Loucy (cell line): ENCODE results near the gene DSG2.

Source experiments
- H2AFZ ChIP-seq: fragments of 200-600 bp; sonication (generic); 2 replicates; pipeline ENCODE4 v1.6.0; 2016; ENCODE audit warnings: antibody characterized with exemption, mild to moderate bottlenecking, low read length, moderate library complexity
- H3F3A ChIP-seq: fragments of 200-600 bp; 2 replicates; pipeline ENCODE4 v1.6.0; 2016; ENCODE audit warnings: antibody characterized with exemption, low read depth, mild to moderate bottlenecking
- H3K27me3 ChIP-seq: fragments of 200-600 bp; sonication (generic); 2 replicates; pipeline ENCODE4 v1.6.1; 2014; ENCODE audit warnings: low read length, mild to moderate bottlenecking; ENCODE audit not compliant: insufficient read depth, poor library complexity, severe bottlenecking
- H3K36me3 ChIP-seq: fragments of 200-600 bp; sonication (generic); 2 replicates; pipeline ENCODE4 v1.6.1; 2016; ENCODE audit warnings: low read length; ENCODE audit not compliant: insufficient read depth
- H3K4me1 ChIP-seq: fragments of 200-600 bp; sonication (generic); 2 replicates; pipeline ENCODE4 v1.5.1; 2014; ENCODE audit warnings: low read length, mild to moderate bottlenecking; ENCODE audit not compliant: insufficient read depth, poor library complexity, severe bottlenecking
- H3K4me2 ChIP-seq: fragments of 200-600 bp; sonication (generic); 2 replicates; pipeline ENCODE4 v1.6.0; 2014; ENCODE audit warnings: antibody characterized with exemption, low read length, low read depth, mild to moderate bottlenecking; ENCODE audit not compliant: poor library complexity, severe bottlenecking
- H3K4me3 ChIP-seq: fragments of 200-600 bp; sonication (generic); 2 replicates; pipeline ENCODE4 v1.5.1; 2014; ENCODE audit warnings: low read length, mild to moderate bottlenecking, mixed read lengths; ENCODE audit not compliant: poor library complexity, severe bottlenecking
- H3K79me2 ChIP-seq: fragments of 200-600 bp; sonication (generic); 2 replicates; pipeline ENCODE4 v1.6.1; 2014; ENCODE audit warnings: low read length; ENCODE audit not compliant: insufficient read depth
- H3K9ac ChIP-seq: fragments of 200-600 bp; sonication (generic); 2 replicates; pipeline ENCODE4 v1.6.0; 2014; ENCODE audit warnings: mild to moderate bottlenecking, low read depth, low read length, moderate library complexity; ENCODE audit not compliant: poor library complexity, severe bottlenecking
- H3K9me2 ChIP-seq: fragments of 200-600 bp; sonication (generic); replicated peaks from 2 replicates; pipeline ENCODE4 v1.6.1; 2016; ENCODE audit warnings: low read depth, low read length, mixed read lengths
- H3K9me3 ChIP-seq: fragments of 200-600 bp; sonication (generic); 2 replicates; pipeline ENCODE4 v1.6.1; 2014; ENCODE audit warnings: mild to moderate bottlenecking, antibody characterized with exemption, low read length, low read depth; ENCODE audit not compliant: insufficient read depth
- H4K20me1 ChIP-seq: fragments of 200-600 bp; sonication (generic); 2 replicates; pipeline ENCODE4 v1.6.0; 2014; ENCODE audit warnings: antibody characterized with exemption, low read length, mild to moderate bottlenecking; ENCODE audit not compliant: insufficient read depth, poor library complexity, severe bottlenecking
- EZH2phosphoT487 ChIP-seq: fragments of 200-600 bp; IDR thresholded peaks from 2 replicates; pipeline ENCODE4 v1.6.1; 2018; ENCODE audit warnings: antibody characterized with exemption, mild to moderate bottlenecking, moderate library complexity, borderline replicate concordance
- TF ChIP-seq, protein P1 (sequence below): fragments of 200-600 bp; sonication (generic); conservative IDR thresholded peaks from 2 replicates; pipeline ENCODE4 v1.5.1; 2014; ENCODE audit warnings: mild to moderate bottlenecking, antibody characterized with exemption, low read length

Gene DSG2

DNA sequence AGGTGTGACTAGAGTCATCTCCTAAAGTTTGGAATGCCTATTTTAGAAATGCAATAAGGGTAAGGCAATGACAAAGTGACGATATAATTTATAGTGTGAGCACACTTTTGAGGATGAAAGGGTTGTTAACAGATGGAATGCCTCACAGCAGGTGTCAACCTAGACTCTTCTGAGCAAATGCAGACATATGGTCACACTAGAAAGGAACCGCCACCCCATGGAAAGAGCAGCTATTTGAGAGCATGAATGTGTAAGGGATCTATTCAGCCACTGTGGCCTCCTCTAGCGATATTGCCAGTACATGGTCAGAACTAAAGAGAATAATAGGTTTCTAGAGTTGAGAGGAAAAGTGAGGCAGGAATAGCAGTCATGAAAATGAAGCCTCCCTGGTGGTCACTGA is 18.5 kb downstream of the DSG2 start:
- H3K9me2 ChIP-seq, result no peaks in the 10 kb centered on the region
- no peak overlapping the region for H3K4me2 ChIP-seq
- H4K20me1 ChIP-seq, result no peaks in the 10 kb centered on the region
- no peaks in the 10 kb centered on the region for H3K79me2 ChIP-seq
- no peaks in the 10 kb centered on the region for H3K36me3 ChIP-seq
- no peak overlapping the region for H3K4me3 ChIP-seq
- H3K9ac ChIP-seq, result no peak overlapping the region
- H2AFZ ChIP-seq, result no peak overlapping the region
- no peaks in the 10 kb centered on the region for H3K9me3 ChIP-seq
- H3F3A ChIP-seq, result no peaks in the 10 kb centered on the region
- no peaks in the 10 kb centered on the region for H3K4me1 ChIP-seq
- TF ChIP-seq, protein P1, sequence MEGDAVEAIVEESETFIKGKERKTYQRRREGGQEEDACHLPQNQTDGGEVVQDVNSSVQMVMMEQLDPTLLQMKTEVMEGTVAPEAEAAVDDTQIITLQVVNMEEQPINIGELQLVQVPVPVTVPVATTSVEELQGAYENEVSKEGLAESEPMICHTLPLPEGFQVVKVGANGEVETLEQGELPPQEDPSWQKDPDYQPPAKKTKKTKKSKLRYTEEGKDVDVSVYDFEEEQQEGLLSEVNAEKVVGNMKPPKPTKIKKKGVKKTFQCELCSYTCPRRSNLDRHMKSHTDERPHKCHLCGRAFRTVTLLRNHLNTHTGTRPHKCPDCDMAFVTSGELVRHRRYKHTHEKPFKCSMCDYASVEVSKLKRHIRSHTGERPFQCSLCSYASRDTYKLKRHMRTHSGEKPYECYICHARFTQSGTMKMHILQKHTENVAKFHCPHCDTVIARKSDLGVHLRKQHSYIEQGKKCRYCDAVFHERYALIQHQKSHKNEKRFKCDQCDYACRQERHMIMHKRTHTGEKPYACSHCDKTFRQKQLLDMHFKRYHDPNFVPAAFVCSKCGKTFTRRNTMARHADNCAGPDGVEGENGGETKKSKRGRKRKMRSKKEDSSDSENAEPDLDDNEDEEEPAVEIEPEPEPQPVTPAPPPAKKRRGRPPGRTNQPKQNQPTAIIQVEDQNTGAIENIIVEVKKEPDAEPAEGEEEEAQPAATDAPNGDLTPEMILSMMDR, result no peak
- no peak for TF ChIP-seq EZH2phosphoT487
- H3K27me3 ChIP-seq, result no peaks in the 10 kb centered on the region

DNA sequence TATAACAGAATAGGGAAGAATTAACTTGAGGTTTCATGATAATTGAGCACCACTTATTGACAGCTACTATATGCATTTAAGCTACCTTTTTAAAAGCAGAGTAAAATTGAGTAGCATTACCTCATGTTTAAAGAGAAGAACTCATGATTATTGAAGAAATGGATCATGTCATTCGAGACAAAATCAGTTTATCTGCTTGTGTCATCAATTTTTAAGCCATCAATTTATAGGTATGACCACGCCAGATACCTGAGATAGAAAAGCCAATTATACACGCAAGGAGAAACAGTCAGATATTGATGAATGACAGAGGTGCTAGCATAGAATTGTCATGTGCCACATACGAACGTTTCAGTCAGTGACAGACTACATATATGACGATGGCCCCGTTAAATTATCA is 28.4 kb downstream of the DSG2 start:
- no peaks in the 10 kb centered on the region for H3K4me1 ChIP-seq
- no peak overlapping the region for H3K4me3 ChIP-seq
- no peak overlapping the region for H3K4me2 ChIP-seq
- no peaks in the 10 kb centered on the region for H3K9me3 ChIP-seq
- no peaks in the 10 kb centered on the region for H3K36me3 ChIP-seq
- no peak overlapping the region for H2AFZ ChIP-seq
- no peaks in the 10 kb centered on the region for H4K20me1 ChIP-seq
- no peaks in the 10 kb centered on the region for H3K79me2 ChIP-seq
- no peaks in the 10 kb centered on the region for H3F3A ChIP-seq
- H3K9ac ChIP-seq, result no peak overlapping the region
- H3K27me3 ChIP-seq, result no peaks in the 10 kb centered on the region
- no peaks in the 10 kb centered on the region for H3K9me2 ChIP-seq
- TF ChIP-seq, protein P1, result no peak
- TF ChIP-seq EZH2phosphoT487, result no peak

DNA sequence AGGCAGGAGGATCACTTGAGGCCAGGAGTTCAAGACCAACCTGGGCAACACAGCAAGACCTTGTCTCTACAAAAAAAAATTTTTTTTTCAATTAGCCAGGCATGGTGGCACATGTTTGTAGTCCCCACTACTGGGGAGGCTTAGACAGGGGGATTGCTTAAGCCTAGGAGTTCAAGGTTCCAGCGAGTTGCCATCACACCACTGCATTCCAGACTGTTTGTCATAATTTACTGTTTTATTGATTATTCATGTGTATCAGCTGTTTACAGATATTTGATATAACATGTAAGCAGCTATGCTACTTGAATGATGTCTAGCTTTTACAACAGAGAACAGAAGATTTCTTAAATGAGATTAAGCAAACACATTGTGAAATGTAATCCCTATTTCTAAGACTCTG is 35.3 kb downstream of the DSG2 start:
- no peaks in the 10 kb centered on the region for H3K9me3 ChIP-seq
- H3K4me3 ChIP-seq, result no peak overlapping the region
- no peaks in the 10 kb centered on the region for H3K9me2 ChIP-seq
- H4K20me1 ChIP-seq, result no peaks in the 10 kb centered on the region
- H3K36me3 ChIP-seq, result no peaks in the 10 kb centered on the region
- H3K9ac ChIP-seq, result no peak overlapping the region
- no peaks in the 10 kb centered on the region for H3K4me1 ChIP-seq
- TF ChIP-seq EZH2phosphoT487, result no peak
- TF ChIP-seq, protein P1, result no peak
- H3K4me2 ChIP-seq, result no peak overlapping the region
- no peak overlapping the region for H2AFZ ChIP-seq
- no peaks in the 10 kb centered on the region for H3F3A ChIP-seq
- no peaks in the 10 kb centered on the region for H3K27me3 ChIP-seq
- no peaks in the 10 kb centered on the region for H3K79me2 ChIP-seq
